Measurements from ENCODE around the gene USP14.

- TF ChIP-seq, protein P1, sequence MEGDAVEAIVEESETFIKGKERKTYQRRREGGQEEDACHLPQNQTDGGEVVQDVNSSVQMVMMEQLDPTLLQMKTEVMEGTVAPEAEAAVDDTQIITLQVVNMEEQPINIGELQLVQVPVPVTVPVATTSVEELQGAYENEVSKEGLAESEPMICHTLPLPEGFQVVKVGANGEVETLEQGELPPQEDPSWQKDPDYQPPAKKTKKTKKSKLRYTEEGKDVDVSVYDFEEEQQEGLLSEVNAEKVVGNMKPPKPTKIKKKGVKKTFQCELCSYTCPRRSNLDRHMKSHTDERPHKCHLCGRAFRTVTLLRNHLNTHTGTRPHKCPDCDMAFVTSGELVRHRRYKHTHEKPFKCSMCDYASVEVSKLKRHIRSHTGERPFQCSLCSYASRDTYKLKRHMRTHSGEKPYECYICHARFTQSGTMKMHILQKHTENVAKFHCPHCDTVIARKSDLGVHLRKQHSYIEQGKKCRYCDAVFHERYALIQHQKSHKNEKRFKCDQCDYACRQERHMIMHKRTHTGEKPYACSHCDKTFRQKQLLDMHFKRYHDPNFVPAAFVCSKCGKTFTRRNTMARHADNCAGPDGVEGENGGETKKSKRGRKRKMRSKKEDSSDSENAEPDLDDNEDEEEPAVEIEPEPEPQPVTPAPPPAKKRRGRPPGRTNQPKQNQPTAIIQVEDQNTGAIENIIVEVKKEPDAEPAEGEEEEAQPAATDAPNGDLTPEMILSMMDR (IDR thresholded peaks at IDR 0.05): no peak
- no peak for TF ChIP-seq POLR2A (IDR thresholded peaks at IDR 0.05)
Measured at GRCh38 chr18:159933-160332, 1.6 kb downstream of the USP14 start.

Measured in tibial nerve (tissue), 3 donors.